ENCODE measurements around the gene H2BK1.

H2BK1 gene

DNA sequence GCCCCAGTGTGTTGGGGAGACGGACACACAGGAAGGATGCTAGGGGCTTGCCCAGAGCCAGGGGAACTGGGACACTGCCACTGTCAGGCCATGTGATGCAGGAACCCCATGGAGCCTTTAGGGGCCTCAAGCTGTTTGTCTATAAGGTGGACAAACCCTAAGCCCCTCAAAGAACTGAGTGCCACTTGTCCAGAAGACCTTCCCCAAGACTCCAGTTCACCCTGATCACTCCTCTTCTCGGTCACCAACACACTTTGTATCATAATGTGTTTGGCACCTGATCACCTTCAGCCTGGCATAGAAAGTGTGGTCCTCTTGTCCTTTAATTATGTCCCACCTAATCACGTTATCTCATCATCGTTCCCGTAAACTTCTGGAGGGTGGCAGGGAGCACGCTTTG is 700 bp downstream of the H2BK1 start:
- ChIA-PET POLR2A (interaction anchor here (1.0 kb wide), 1 partner anchor 18 kb away, joined by 3 read pairs; the partner anchor contains the start of gene ABCF2), CTCF (no interaction called here)
- H3K4me3 ChIP-seq (ENCODE audit: low read depth, low read length): no peak overlapping the region
- TF ChIP-seq, protein P1, sequence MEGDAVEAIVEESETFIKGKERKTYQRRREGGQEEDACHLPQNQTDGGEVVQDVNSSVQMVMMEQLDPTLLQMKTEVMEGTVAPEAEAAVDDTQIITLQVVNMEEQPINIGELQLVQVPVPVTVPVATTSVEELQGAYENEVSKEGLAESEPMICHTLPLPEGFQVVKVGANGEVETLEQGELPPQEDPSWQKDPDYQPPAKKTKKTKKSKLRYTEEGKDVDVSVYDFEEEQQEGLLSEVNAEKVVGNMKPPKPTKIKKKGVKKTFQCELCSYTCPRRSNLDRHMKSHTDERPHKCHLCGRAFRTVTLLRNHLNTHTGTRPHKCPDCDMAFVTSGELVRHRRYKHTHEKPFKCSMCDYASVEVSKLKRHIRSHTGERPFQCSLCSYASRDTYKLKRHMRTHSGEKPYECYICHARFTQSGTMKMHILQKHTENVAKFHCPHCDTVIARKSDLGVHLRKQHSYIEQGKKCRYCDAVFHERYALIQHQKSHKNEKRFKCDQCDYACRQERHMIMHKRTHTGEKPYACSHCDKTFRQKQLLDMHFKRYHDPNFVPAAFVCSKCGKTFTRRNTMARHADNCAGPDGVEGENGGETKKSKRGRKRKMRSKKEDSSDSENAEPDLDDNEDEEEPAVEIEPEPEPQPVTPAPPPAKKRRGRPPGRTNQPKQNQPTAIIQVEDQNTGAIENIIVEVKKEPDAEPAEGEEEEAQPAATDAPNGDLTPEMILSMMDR (IDR thresholded peaks at IDR 0.05; ENCODE audit: insufficient read depth, low read length, missing control alignments): no peak
- no peak for DNase-seq (ENCODE audit: low read depth, low spot score)

DNA sequence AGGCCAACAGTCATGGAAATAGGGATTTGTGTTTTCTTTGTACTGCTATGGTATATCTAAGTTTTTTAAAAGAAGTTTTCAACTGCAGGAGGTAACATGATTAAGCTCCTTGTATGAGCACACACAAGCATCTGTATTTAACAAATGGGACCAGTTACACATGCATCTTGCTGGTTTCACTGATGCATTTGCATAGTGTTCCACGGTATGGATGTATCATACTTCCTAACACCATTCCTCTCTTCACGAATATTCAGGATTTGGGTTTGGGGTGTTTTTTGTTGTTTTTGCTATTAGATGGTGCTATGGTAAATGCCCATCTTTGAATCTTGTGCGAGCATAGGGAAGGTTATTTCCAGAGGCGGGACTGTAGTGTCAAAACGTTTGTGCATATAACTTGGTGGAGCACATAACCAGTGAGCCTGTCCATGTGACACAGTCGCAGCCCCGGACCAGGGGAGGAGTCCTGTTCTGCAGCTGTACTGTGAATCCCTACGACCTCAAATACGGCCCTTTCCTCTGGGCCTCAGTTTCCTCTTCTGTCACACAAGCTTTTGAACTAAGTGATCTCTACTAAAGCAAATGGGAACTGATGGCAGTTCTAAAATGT is 1.9 kb downstream of the H2BK1 start:
- TF ChIP-seq, protein P1 (IDR thresholded peaks at IDR 0.05; ENCODE audit: insufficient read depth, low read length, missing control alignments): no peak
- ChIA-PET CTCF (no interaction called here), POLR2A (no interaction called here)
- no peak overlapping the region for H3K4me3 ChIP-seq (ENCODE audit: low read depth, low read length)
- no peak for DNase-seq (ENCODE audit: low read depth, low spot score)

DNA sequence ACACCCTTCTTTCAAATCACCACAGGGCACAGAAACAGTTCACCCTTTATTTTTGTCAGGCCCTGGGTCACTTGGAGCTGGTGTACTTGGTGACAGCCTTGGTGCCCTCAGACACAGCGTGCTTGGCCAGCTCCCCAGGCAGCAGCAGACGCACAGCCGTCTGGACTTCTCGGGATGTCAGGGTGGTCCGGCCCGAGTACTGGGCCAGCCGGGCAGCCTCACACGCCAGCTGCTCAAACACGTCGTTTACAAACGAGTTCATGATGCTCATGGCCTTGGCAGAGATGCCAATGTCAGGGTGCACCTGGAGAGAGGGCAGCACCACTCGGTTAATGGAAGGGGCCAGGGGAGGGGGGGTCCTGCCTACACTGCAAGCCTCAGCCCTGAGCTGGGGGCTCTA is 2.5 kb downstream of the H2BK1 start:
- TF ChIP-seq, protein P1 (IDR thresholded peaks at IDR 0.05; ENCODE audit: insufficient read depth, low read length, missing control alignments): no peak
- POLR2A ChIA-PET: no interaction called here
- DNase-seq (ENCODE audit: low read depth, low spot score): no peak
- H3K4me3 ChIP-seq (ENCODE audit: low read depth, low read length): no peak overlapping the region
- CTCF ChIA-PET: no interaction called here

DNA sequence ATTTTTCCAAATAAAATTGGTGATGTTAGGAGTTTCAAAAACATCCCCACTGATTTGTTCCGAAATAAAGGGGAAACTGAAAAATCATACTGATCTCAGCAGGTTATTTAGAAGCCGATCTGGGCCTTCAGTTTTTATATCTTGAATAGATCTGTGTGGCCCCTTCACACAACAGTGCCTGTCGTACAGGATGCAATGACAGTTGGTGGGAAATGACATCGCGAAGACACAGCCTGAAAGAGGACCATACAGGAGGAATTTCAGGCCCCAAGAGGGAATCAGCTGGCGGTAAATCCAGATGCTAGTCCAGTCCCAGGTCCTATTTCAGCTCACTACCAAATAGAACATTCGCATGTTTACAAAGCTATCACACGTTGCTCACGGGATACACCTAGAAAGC is 3.0 kb downstream of the H2BK1 start:
- H3K4me3 ChIP-seq (ENCODE audit: low read depth, low read length): no peak overlapping the region
- POLR2A ChIA-PET: no interaction called here
- DNase-seq (ENCODE audit: low read depth, low spot score): no peak
- TF ChIP-seq, protein P1 (IDR thresholded peaks at IDR 0.05; ENCODE audit: insufficient read depth, low read length, missing control alignments): no peak
- CTCF ChIA-PET: interaction anchor here (1.1 kb wide), 1 partner anchor 84 kb away, joined by 3 read pairs; no protein-coding TSS in a partner anchor

DNA sequence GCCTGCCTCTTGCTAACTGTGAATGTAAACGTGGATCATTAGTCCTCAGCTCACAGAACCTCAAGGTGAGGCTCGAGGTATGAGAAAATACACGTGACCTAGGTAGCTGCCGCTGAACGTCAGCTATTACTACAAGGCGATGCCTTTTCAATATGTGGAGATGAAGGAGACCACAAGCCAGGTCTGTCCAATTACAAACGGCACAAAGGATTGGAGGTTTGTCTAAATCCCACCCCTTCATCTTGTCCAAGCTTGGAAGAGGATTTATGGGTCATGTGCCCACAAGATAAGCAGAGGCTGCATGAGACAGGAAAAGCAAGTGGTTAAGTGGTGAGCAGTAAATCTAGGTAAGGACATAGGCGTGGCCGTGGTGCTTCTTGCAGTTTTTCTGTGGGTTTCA is 3.4 kb downstream of the H2BK1 start:
- H3K4me3 ChIP-seq (ENCODE audit: low read depth, low read length): no peak overlapping the region
- TF ChIP-seq, protein P1 (IDR thresholded peaks at IDR 0.05; ENCODE audit: insufficient read depth, low read length, missing control alignments): no peak
- ChIA-PET CTCF (interaction anchor here (1.1 kb wide), 2 partner anchors 8 to 84 kb away, joined by 3 read pairs; no protein-coding TSS in a partner anchor), POLR2A (interaction anchor here (0.6 kb wide), 1 partner anchor 137 kb away, joined by 3 read pairs; no protein-coding TSS in a partner anchor)
- DNase-seq (ENCODE audit: low read depth, low spot score): no peak

DNA sequence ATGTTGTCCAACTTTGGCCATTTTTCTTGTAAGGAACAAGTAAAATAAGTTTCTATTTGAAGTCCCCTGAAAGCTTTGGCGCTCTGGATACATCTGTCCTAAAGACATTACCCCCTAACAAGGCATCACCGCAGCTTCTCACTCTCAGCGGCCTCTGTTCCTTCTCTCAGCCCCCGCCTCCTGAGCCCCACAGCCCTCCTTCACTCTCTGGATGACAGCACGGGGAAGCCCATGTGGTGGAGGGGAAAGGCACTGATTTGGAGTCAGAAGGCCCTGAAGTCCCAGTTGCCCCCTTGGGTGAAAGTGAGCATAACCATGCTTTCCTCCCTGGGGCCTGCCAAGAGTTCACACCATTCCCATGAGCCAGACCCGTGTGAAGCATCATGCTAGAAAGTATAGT is 4.6 kb downstream of the H2BK1 start:
- CTCF ChIA-PET: interaction anchor here (1.1 to 1.5 kb wide), 2 partner anchors 10 to 23 kb away, joined by 3 to 4 read pairs; no protein-coding TSS in a partner anchor
- no peak for DNase-seq (ENCODE audit: low read depth, low spot score)
- TF ChIP-seq, protein P1 (IDR thresholded peaks at IDR 0.05; ENCODE audit: insufficient read depth, low read length, missing control alignments): no peak
- H3K4me3 ChIP-seq (ENCODE audit: low read depth, low read length): no peak overlapping the region
- POLR2A ChIA-PET: no interaction called here

Data from AG04449 (cell line).